Renal cortical epithelial cell (primary cell): ENCODE data around the gene RPTOR. TPM values are rescaled to one million over a fixed set of nuclear protein-coding genes. Genes with fewer than 3 reads are reported as not detected.

Experiments used
- DNase-seq: peaks from one replicate; pipeline ENCODE4 v3.0.0-alpha.2; 2011; ENCODE audit warnings: low read depth
- total RNA-seq: library from RNA; depleted of rRNA; stranded (reverse); fragments of >200 nt; gene quantifications from 2 replicates; pipeline ENCODE4 v1.2.3, GENCODE V29; 2014

RPTOR gene
- total RNA-seq, 1 donor from 2014 or later = 35.5 TPM

- DNase-seq = no peak
Observed at GRCh38 chr17:80977172-80977571, 432.5 kb downstream of the RPTOR start.

DNA sequence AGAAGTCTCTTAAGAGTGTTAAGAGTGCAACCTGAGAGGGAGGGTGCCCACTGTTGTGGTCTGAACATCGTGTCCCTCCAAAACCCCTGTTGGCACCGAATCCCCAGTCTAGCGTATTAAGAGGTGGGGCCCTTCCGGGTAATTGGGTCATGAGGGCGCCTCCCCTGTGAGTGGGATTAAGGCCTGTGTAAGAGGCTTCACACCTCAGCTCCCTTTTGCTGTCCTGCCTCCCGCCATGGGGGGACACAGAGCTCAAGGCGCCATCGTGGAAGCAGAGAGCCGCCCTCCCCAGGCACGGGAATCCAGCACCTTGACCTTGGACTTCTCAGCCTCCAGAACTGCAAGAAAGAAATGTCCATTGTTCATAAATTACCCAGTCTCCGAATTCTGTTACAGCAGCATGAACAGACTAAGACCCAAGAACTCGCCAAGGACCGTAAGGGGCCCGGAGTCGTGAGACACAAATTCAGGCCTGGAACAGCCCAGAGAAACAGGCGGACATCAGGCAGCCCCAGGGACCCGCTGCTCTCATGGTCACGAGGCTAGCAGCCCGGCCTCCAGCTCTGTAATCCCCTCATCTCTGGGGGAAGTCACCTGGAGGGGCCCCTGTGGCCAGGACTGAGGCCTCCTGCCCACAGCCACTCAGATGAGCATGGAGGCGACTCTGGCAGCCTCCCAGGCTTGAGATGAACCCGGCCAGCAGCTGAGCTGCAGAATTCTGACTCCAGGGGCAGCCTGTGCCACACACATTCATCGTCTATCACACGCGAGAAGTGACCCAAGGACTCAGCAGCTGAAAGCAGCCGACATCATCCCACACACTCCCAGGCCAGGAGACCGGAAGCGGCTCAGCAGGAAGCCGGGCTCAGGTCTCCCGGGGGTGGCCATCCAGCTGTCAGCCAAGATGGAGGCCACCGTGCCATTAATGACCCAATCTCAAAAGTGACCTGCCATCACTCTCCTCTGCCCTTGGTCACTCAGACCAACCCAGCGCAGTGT is 434.2 kb downstream of the RPTOR start:
- DNase-seq = no peak

GRCh38 chr17:80979547-80980378 is 435.1 kb downstream of the RPTOR start:
- no peak for DNase-seq

- peak; percentile 36 for DNase-seq
Observed at GRCh38 chr17:80980397-80981061, 435.9 kb downstream of the RPTOR start.

DNA sequence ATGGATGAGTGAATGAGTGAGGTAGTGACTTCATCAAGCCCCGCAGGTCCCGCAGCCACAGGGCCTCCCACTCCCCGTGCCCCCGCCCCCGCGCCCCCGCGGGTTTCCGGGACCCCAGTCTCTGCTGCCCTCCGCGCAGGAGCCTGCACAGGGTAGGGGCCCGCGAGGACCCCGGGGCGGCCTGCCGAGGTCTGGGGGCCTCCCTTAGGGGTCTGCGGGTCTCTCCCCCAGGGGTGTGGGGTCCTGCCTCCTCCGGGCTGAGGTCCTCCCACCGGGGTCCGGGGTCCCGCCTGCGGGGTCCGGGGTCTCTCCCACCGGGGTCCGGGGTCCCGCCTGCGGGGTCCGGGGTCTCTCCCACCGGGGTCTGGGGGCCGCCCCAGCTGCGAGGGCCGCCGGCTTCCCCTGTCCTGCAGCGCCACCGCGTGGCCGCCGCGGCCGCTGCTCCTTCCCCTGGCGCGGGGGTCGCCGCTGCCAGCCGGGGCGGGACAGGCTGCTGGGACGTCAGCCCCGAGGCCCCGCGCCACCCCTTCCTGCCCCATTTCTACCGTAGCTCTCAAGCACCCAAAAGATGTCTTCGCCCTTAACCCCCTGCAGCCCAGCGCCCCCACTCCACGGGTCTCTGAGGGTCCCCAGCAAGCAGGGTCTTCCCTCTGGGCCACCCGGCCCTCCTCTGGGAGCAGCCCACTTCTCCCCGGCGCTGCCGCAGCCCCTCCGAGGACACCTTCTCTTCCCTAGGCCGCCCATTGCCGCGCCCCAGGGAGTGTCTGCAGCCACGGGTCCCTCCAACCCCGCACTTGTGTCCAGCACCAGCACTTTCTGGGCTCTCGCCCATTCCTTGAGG is 436.6 kb downstream of the RPTOR start:
- DNase-seq = no peak

- no peak for DNase-seq
Observed at GRCh38 chr17:80981929-80982425, 437.3 kb downstream of the RPTOR start.

- no peak for DNase-seq
Observed at GRCh38 chr17:80982426-80982974, 437.9 kb downstream of the RPTOR start.

DNA sequence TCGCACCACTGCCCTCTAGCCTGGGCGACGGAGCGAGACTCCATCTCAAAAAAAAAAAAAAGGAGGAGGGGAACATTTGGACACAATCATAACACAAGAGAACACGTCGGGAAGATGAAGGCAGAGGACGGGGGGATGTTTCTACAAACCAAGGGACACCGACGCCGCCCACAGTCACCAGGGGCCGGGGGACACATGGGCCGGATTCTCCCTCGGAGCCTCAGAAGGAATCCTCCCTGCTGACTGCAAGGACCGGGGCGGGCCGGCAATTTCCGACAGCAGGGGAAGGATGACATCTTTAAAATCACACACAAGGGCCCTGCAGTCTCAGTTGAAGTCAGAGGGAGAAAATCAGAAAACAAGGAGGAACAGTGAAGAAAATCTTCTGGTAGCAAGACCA is 438.9 kb downstream of the RPTOR start:
- DNase-seq = no peak

DNA sequence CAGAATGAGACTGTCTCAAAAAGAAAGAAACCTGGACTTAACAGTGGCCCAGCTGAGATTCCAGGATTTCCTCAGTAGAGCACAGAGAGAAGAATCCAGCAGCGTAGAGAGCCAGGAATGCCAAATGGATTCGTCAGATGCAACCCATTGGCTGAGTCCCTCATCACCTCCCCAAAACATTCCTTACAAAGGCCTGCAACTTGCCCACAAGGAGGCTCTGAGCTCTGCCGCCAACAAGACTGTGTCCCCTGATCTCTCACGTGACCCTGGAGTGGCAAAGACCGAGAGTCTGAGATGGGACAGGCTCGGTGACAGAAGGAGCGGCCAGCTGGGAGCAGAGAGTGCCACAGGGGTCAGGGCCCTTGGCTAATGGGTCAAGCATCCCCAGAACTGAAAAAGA is 440.1 kb downstream of the RPTOR start:
- peak; percentile 16 for DNase-seq

- no peak for DNase-seq
Observed at GRCh38 chr17:80986046-80986445, 441.4 kb downstream of the RPTOR start.

GRCh38 chr17:80986816-80987475 is 442.3 kb downstream of the RPTOR start:
- DNase-seq = no peak

DNA sequence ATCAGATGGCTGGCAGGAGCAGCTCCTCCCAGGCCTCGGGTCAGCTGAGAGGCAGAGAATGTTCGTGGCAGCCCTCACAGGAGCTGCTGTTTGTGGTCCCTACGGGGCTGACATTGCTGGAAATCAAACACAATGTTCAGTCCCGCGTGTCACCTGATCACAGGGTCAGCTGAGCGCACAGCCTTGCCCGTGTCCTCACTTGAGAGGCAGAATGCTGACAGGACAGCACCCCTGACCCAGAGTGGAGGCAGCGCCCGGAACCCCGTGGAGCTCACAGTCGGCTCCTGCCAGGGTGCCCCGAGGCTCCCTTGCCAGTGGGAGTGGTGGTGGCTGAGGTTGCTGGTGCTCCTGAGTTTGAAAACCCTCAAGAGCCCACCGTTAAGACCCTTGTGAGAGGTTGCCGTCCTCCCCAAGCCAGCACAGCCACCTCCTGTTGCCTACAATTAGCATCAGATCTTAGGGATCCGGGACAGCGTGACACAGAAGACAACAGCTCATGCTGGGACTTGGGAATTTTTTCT is 443.4 kb downstream of the RPTOR start:
- no peak for DNase-seq

DNA sequence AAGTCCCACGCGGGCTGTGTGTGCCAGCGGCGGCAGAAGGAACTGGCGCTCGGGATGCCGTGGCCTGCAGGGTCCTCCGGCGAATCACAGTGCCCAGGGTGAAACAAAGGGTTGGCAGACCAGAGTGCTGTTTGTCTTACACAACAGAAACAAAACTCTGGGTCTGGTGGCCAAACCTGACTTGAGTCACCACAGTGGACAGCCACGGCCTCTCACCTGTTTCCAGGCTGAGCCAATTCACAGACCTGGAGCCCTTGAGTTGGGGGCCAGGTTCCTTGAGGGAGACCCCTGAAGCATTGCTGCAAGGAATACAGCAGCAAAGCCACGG is 444.9 kb downstream of the RPTOR start:
- no peak for DNase-seq

- no peak for DNase-seq
Observed at GRCh38 chr17:80990921-80991644, 446.4 kb downstream of the RPTOR start.

DNA sequence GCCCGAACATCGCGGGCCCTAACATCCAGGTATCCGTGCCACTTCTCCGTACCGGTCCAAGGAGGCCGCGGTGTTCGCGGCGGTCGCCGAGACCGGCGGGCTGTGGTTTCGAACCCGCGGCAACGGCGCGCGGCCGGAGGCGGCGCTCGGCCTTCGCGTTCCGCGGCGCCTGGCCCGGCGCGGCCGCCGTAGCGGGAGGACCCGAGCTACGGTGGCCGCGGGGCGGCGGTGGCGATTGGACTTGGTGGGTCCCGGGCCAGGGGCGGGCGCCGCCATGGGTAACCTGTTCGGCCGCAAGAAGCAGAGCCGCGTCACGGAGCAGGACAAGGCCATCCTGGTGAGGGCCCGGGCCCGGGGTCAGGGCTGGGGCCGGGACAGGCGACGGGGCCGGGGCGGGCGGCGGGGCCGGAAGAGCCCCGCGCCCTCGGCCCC is 447.0 kb downstream of the RPTOR start, which contains the start of gene CHMP6:
CHMP6 (plus strand) TSS at position 197 of the 432 bp plus-strand sequence; CDS start at position 275, 78 bp downstream.
- DNase-seq = peak; percentile 18

GRCh38 chr17:80992077-80992947 is 447.7 kb downstream of the RPTOR start:
- DNase-seq = no peak

DNA sequence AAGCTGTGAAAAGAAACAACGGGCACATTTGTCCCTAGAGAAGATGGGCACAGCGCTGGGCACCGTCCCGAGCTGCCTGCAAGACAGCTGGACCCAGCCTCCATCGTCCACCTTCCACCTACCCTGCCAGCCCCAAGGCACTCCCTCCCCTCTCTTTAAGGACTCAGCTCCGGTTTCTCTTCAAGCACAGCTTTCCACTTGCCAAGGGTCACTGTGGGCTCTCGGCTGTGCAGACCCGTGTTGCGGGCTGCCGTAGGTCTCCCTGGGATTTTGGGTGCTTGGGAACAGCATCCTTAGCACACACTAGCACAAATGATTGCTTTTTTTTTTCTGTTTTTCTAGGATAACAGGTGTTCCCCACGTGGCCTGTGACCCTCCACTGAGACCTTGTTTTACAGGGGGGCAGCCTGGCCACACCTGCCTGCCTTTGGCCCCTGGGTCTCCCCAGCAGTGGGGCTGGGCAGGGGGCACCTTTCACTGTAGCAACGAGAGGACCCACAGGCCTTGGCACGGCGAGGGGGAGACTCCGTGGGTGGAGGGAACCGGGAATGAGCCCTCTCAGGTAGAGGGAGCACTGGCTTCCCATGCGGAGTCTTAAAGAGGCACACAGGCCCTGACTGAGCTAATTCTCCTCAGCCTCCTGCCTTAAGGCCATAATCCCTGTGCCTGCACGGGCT is 448.4 kb downstream of the RPTOR start:
- DNase-seq = no peak
